GM21825 (cell line): ENCODE data around the gene KRTAP5-9.
"Not testable (repeated sequence)": the region's sequence is repeated elsewhere in the genome, so short reads cannot be mapped to it uniquely, and the experiment has no call there.

Source experiments
- ATAC-seq: cut with Tn5 transposase; IDR thresholded peaks from one replicate; pipeline ENCODE4 v1.9.1; 2021; ENCODE audit warnings: mild to moderate bottlenecking, moderate library complexity; ENCODE audit not compliant: unreplicated experiment

The KRTAP5-9 gene

DNA sequence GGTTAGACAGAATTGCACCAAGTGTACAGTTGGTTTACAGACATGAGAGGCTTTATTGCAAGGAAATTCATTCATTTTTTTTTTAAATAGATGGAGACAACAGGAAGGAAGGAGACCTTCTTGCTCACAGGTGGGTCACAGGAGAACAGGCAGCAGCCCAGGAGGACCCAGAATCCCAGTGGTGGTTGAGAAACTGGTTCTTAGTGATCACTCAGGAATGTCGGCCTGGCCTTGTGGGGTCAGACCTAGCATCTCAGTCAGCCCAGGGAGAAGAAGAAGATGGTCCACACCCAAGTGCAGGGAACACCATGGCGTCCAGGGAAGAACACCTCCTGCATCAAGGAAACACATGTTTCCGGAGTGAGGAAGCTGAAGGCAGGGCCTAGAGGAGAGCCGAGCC lies 33.6 kb downstream of the KRTAP5-9 start:
- ATAC-seq = no peak

DNA sequence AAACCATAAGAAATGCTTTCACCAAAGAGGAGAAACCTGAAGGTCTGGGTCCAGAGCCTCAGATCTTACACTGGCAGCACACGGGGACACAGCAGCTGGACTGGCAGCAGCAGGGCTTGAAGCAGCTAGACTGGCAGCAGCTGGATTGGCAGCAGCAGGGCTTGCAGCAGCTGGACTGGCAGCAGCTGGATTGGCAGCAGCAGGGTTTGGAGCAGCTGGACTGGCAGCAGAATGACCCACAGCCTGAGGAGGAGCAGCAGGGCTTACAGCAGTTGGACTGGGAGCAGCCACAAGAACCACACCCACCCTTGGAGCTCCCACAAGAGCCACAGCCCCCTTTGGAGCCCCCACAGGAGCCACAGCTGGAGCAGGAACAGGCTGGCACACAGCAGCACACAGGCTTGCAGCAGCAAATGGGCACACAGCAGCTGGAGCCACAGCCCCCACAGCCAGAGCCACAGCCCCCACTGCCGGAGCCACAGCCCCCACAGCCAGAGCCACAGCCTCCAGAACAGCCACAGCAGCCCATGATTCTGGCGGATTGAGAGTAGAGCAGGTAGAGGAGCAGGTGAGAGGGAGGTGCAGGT lies 34.2 kb downstream of the KRTAP5-9 start, which contains the start of gene KRTAP5-11:
Gene KRTAP5-11, minus strand, starts transcription at position 567 of the 587 bp plus-strand sequence. Its CDS starts 38 bp downstream, at position 529.
- ATAC-seq = no peak

DNA sequence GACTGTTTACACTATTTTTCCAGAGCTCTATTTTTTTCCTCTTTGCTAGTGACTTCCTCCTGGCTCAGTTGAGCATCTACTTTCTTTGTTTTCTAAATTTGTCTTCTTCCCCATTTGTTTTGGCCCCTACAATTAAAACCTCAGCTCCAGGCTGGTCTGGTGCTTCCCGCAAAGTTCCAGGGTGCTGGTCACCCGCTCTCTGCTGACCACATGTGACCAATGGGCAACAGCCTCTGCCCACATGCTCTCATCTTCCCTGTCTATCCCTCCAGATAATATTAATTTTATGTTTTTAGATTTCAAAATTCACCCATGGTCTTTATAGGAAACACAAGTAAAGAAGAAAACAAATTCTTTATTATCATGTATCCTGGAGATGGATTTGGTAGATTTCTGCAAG lies 34.7 kb downstream of the KRTAP5-9 start:
- ATAC-seq = not testable (repeated sequence)

DNA sequence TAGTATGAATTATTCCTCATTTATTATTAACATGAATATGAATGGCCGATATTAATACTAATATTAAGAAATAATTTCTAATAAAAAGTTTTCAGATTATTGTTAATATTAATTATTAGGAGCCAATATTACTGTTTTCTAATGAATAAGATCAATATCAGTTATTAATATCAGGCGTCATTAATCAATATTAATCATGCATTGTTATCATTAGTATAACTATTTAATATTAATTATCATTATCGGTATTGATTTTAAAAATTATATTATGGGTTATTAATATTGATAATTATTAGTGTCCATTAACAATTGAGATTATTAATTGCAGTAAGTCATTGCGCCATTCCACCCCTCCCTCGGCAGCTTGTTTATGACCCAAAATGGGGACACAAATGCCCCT lies 37.5 kb downstream of the KRTAP5-9 start:
- not testable (repeated sequence) for ATAC-seq

DNA sequence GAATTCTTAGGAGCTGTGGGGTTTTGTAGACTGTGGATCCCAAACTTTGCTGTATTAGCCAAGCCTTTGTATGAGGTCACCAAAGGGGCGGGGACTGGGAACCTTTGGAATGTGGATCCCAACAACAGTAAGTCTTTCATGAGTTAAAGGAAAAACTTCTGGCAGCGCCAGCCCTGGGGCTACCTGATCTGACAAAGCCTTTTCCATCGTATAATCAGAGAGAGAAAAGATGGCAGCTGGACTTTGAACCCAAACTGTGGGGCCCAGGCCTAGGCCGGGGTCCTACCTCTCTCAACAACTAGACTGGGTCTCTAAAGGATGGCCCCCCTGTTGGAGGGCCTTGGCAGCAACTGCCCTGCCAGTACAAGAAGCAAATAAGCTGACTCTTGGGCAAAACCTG lies 40.1 kb downstream of the KRTAP5-9 start:
- not testable (repeated sequence) for ATAC-seq

DNA sequence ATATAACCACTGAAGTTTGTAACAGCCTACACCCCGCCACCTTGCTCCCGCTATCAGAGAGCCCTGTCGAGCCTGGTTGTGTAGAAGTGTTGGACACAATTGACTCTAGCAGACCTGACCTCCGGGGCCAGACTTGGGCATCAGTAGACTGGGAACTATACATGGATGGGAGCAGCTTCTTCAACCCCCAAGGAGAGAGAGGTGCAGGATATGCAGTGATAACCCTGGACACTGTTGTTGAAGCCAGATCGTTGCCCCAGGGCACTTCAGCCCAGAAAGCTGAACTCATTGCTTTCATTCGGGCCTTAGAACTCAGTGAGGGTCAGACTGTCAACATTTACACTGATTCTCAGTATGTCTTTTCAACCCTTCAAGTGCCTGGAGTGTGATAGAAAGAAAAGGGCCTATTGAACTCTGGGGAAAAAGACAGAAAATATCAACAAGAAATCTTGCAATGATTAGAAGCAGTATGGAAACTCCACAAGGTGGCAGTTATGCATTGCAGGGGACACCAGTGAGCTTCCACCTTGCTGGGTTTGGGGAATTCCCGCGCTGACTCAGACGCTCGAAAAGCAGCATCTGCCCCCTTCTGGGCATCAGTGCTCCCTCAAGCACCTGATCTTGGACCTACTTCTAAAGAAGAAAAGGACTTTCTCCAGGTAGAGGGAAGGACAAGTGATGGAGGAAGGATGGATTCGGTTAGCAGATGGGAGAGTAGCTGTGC lies 40.8 kb downstream of the KRTAP5-9 start:
- ATAC-seq = not testable (repeated sequence)

DNA sequence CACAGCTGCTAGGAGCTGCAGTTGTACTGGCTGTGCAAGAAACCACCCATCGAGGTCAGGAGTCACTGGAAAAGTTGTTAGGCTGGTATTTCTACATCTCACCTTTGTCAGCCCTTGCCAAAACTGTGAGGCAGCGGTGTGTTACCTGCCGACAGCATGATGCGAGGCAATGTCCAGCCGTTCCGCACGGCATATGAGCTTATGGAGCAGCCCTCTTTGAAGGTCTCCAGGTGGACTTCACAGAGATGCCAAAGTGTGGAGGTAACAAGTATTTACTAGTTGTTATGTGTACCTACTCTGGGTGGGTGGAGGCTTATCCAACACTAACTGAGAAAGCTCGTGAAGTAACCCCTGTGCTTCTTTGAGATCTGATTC lies 41.3 kb downstream of the KRTAP5-9 start:
- not testable (repeated sequence) for ATAC-seq
